AG09319 (cell line): ENCODE results near the gene SDHD.

Experiments used
- DNase-seq: peaks from one replicate; pipeline ENCODE4 v3.0.0-alpha.2; 2010; ENCODE audit warnings: low read depth; ENCODE audit errors: extremely low read depth
- TF ChIP-seq, protein P1 (sequence below): IDR thresholded peaks from 2 replicates; pipeline ENCODE4 v1.5.1; 2011; ENCODE audit warnings: low read depth, mild to moderate bottlenecking, inconsistent platforms, low read length, moderate library complexity

SDHD gene

DNA sequence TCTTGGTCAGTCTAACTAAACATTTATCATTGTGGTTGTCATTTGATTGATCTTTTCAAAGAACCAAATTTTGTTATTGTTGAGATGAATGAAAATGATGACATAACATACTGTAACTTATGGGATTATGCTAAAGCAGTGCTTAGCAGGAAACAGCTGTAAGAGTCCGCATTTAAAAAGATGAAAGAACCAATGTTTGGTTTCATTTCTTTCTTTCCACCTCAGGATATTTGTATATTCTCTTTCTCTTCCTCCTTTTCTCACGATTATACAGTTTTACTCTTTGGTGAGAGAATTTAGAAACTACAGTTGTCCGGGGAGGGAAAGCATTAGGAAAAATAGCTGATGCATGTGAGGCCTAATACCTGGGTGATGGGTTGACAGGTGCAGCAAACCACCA is 36.0 kb upstream of the SDHD start:
- no peak for DNase-seq
- TF ChIP-seq, protein P1, sequence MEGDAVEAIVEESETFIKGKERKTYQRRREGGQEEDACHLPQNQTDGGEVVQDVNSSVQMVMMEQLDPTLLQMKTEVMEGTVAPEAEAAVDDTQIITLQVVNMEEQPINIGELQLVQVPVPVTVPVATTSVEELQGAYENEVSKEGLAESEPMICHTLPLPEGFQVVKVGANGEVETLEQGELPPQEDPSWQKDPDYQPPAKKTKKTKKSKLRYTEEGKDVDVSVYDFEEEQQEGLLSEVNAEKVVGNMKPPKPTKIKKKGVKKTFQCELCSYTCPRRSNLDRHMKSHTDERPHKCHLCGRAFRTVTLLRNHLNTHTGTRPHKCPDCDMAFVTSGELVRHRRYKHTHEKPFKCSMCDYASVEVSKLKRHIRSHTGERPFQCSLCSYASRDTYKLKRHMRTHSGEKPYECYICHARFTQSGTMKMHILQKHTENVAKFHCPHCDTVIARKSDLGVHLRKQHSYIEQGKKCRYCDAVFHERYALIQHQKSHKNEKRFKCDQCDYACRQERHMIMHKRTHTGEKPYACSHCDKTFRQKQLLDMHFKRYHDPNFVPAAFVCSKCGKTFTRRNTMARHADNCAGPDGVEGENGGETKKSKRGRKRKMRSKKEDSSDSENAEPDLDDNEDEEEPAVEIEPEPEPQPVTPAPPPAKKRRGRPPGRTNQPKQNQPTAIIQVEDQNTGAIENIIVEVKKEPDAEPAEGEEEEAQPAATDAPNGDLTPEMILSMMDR = no peak

DNA sequence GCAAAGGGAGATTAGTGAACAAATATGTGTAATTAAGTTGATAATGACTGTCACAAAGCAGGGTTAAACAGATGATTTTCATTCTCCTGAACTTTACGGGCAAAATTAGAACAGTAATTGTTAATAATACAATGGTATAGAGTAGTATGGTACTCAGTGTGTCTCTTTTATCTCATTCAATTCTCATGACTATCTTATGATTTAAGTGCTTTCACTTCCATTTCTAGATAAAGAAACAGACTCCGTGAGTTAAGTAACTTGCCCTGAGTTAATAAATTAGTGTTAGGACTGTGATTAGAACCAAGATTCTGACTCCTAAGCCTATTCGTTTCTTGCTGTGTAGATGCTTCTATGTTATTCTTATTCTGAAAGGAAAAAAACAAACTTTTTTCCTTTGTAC is 34.9 kb upstream of the SDHD start:
- no peak for DNase-seq
- TF ChIP-seq, protein P1 = no peak

DNA sequence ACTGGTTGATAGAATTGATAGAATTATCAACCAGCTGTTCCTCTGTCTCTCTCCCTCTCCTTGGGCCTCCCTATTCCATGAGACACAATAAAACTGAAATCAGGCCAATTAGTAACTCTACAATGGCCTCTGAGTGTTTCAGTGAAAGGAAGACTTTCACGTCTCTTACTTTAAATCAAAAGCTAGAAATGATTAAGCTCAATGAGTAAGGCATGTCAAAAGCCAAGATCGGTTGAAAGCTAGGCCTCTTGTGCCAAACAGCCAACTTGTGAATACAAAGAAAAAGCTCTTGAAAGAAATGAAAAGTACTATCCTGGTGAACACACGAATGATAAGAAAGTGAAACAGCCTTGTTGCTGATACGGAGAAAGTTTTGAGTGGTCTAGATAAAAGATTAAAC is 29.5 kb upstream of the SDHD start:
- no peak for DNase-seq
- TF ChIP-seq, protein P1 = no peak

DNA sequence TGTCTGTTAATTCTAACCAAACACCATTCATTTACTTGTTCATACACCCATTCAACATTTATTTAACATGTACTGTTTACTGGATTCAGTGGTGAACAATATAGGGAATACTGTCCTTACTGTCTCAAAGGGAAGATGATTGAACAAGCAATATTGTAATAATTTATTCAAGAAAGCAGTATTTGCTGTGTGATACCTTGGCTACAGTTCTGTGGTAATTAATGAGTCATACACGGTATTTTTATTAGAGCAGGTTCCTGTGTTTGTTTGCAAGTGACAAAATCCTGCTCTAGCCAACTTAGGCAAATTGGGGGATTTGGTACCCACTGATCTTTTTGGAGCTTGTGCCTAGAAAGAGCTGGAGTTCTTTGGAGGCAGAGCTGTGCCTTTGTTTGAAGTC is 28.6 kb upstream of the SDHD start:
- TF ChIP-seq, protein P1 = no peak
- DNase-seq = no peak

DNA sequence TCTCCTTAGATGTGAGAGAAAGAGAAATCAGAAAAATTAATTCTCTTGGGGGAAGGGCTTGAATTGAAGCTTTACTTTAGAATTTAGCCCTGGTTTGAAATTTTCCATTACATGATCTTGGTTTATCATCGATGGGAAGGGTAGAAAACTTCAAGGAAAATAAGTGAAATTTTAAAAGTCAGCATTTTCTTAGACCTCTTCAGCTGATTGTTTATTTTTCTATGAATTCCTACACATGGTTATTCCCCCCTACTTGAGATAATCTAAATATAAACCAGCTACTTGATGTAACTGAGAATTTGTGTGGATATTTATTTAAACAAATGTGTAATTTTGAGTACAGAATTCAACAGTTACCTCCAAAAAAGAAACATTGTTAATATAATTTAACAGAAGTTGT is 23.8 kb upstream of the SDHD start:
- no peak for DNase-seq
- TF ChIP-seq, protein P1 = no peak

DNA sequence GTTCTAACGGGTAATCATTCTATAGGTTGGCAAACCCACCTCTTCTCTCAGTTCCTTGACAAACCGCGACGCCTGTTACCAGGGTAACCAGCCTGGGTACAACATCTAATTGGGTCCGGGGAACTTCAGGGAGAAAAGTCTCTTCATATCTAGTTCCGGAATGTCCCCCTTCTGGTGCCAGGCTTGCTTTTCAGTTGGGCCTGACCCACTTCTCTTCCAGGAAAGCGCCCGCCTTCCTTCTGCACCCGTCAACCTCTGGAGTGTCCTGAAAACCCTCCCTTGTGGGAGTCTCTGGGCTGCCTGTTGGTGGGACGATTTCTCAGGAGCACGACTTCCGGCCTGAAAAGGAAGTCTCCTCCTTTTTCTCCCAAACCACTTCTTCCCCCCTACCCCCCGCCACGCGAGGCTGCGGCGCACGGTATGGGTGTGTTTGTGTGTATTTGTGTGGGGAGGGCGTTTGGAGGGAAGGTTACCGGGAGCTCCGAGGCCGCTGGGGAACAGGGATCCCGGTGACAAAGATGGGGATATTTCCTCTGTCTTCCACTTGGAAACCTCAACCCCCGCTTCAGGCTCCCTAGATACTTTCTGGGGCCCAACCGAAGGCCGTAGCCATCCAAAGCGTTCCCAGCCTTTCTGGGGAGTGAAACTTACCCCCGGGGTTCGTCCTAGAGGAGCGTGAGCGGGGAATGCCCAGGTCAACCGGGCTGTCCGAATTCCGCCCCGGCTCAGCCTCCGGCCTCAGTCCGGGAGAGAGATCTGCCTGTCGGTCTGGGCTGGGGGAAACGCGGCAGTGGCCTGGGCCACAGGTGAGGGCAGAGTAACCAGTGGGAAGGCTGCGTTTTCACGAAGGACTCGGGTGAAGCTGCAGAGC is 12.5 kb upstream of the SDHD start, which contains the start of the genes NKAPD1 and PIH1D2:
Gene NKAPD1, plus strand, starts transcription at position 359 of the 871 bp plus-strand sequence. CDS start 1,276 bp downstream, outside the sequence.
Gene PIH1D2, minus strand, starts transcription at position 77 of the 871 bp plus-strand sequence. CDS start 843 bp downstream, outside the sequence.
- peak; percentile 70 for DNase-seq
- TF ChIP-seq, protein P1 = no peak; the same call in none of the 2 replicates

DNA sequence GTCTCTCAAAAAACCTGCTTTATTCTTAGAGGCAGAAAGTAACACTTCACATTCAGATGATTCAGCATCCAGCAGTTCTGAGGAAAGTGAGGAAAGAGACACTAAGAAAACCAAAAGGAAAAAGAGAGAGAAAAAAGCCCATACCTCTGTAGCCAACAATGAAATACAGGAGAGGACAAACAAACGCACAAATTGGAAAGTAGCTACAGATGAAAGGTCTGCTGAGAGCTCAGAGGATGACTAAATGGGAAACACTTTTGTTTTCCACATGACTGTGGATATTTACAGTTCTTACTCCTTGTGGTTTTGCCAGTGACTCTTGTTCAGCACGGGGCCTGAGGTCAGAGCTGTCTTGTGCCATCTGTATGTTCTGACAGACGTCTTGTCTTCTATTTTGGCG is 3.9 kb upstream of the SDHD start:
- TF ChIP-seq, protein P1 = no peak
- no peak for DNase-seq
